Raji (cell line): ENCODE measurements around the gene DPM1.

Source experiments
- POLR2A ChIP-seq: IDR thresholded peaks from 2 replicates; pipeline ENCODE4 v1.6.1; 2011; ENCODE audit warnings: low read depth, low read length, control low read depth; ENCODE audit not compliant: insufficient read depth

DPM1 gene

DNA sequence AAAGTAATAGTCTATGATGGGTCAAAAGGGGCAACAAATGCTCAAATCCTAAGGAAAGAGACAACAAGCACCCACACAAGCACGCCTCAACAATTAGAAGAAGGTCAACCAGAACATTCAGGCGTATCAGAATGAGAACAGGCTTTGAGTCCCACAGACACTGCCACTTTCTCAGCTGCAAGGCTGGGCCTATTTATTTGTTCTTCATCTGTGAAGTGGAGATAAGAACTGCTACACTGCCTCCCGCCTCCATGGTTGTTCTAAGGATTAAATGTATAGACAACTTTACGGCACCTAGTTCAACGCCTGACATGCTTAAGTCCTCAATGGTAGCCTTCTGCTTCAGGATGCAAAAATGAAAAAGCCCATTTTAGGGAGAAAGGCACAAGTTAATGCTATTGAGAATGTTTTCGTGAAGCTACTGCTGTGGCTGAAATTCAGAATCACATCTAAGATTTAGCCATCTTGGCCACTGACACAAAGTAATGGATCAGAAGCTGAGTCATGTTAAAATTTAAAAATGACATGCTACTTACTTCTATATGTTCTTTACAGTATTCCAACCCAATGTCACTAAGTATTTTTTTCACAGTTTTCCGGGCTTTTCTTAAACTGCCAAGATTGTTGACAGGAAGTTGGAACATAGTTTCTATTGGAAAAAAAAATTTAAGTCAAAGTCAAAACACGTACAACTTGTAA lies 54.8 kb downstream of the DPM1 start:
- TF ChIP-seq POLR2A = no peak

DNA sequence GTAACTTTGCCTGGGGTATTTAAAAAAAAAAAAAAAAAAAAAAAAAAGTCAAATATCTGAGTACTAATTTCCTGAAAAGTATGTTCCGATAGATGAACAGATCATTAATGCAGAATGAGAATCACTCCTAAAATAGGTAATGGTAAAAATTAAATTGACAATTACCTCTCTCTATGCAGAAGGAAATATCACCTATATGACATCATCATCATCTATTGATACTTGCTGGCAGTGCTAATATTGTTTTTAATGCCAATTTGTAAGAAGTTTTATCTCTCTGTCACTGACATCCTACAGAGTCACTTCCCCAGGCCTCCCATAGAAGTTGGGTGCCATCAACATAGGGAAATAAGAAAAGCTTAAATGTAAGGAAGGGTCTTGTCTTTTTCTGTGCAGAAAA lies 57.0 kb downstream of the DPM1 start:
- no peak for TF ChIP-seq POLR2A

DNA sequence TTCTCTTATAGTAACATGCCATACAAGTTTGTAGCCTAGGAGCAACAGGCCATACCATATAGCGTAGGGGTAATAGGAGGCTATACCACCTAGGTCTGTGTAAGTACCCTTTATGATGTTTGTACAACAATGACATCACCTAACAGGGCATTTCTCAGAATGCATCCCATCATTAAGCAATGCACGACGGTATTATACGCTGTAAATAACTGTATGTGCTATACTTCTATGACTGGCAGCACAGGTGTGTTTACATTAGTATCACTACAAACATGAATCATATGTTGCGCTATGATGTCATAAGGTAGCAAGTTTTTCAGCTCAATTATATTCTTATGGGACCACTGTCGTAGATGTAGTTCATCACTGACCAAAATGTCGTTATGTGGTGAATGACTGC lies 58.1 kb downstream of the DPM1 start:
- TF ChIP-seq POLR2A = no peak

DNA sequence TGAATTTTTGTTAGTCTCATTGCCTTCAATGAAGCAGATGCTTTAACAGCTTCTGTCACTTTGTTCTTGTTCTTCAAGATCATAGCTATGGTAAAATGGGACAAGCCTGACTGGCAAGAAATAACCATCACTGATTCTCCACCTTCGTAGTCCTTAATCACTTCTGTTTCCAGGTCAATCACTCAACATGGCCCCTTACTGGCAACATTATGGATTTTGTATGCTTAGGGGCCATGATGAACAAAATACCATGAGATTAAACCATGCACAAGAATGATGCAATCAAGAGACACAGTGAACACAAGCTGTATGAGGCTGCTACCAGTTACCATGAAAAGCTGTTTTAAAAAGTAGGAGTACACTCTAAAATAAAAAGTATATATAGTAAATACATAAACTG lies 59.9 kb downstream of the DPM1 start:
- no peak for TF ChIP-seq POLR2A

DNA sequence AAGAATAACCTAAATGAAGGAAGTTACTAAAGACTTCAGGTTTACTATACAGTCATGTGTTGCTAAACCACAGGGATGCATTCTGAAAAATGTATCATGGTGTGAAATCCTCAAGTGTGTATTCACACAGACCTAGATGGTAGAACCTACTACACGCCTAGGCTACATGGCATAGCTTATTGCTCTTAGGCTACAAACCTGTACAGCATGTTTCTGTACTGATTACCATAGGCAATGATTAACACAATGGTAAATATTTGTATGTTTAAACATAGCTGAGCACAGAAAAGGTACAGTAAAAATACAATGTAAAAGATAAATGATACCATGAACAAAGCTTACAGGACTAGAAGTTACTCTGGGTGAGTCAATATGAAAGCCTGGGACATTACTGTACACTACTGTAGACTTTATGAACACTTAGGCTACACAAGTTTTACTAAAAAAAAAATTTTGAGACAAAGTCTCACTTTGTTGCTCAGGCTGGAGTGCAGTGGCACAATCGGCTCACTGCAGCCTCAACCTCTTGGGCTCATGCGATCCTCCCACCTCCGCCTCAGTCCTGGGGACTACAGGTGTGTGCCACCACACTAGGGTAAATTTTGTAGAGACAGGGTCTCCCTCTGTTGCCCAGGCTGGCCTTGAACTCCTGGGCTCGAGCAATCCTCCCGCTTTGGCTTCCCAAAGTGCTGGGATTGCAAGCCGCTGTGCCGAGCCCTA lies 63.1 kb downstream of the DPM1 start:
- TF ChIP-seq POLR2A = no peak

DNA sequence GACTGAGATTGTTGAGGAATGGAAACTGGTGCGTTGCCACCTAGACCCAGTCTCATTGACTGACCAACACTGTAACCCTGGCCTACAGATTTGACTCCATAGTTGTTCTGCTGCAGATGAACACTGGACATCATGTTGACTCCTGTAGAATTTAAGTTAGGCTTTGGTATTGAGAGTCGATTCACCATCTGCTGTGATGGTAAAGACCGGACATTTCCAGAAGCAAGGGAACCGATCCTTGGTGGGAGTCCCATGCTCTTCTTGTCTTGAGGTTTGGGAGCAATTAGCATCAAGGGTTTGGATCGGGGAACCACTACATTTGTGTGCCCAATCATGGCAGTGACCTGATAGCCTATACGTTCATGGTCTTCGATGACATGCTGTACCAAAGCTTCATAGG lies 64.7 kb downstream of the DPM1 start:
- no peak for TF ChIP-seq POLR2A

DNA sequence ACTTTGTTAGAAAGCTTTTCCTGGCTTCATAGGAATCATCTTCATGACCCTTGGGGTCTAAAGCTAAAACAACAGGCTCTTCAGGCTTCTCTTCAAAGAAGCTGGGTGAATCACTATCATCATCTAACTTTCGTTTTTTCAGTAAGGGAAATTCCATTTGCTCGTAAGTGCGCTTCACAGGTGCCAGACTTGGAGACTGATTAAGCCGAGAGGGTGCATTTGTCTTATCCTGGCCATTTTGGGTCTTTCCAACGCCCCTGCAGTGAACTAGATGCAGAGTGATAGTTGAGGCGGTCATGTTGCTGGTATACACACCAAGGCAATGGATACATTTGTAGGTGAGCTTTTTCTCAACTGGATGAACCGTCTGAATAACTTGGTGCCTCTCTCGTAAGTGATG lies 65.9 kb downstream of the DPM1 start:
- TF ChIP-seq POLR2A = no peak

DNA sequence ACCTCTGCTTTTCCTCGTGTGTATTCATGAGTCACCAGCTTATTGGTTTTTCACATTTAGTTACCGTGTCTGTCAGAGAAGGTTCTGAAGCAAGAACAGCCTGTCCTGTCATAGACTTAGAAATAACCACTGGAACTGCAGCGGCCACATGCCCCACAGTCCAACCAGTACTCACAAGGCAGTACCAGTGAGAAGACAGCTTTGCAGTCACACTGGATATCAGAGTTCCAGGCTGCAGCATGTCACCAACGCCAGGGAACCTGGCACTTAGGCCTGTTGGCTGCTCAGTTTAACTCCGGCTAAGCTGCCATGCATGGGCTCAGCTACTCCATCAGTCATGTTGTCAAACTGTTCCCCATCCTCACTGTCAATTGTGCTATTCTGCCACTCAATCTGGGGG lies 67.2 kb downstream of the DPM1 start:
- TF ChIP-seq POLR2A = no peak

DNA sequence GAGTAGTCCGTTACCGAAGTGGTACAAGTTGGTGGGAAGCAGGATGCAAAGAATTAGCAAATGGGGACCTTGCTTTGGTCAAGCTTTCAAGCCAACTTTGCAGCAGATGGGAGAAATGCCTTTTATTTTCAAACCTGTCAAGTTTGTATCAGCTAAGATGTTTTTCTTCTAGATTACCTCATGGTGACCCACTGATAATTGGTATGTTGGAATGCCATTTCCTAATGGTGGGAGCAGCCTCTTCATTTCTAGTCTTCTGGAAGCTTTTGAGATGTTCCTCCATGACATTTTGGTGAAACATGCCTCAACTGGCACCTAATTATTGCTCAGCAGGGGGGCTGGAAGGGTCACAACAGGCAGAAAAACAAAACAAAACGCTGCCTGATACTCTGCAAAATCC lies 70.8 kb downstream of the DPM1 start:
- no peak for TF ChIP-seq POLR2A

DNA sequence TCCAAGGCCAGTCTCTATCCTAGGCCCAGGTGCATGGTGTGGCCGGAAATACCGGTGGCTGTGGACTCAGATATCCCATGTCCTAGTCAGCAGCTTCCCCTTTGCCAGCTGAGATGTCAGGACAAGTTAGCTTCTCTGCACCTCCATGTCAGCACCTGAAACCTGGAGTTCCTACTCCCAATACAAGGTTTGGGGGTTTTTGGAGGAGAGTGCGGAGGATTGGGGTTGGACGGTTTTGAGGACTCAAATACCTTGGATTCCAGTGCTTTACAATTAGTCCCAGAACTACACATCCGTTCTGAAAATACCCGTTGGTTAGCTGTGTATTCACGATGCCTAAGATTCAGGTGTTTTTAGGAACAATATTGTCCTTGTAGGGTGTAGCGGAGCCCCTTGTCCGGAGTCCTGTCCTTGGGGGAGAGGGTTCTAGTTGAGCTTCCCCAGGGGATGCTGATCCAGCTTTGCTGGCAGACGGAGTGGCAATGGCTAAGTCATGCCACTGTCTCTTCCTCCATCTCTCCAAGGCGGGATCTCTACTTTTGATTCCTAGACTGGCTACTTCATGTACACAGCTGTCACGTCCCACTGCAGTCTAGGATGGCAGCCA lies 72.0 kb downstream of the DPM1 start:
- no peak for TF ChIP-seq POLR2A

DNA sequence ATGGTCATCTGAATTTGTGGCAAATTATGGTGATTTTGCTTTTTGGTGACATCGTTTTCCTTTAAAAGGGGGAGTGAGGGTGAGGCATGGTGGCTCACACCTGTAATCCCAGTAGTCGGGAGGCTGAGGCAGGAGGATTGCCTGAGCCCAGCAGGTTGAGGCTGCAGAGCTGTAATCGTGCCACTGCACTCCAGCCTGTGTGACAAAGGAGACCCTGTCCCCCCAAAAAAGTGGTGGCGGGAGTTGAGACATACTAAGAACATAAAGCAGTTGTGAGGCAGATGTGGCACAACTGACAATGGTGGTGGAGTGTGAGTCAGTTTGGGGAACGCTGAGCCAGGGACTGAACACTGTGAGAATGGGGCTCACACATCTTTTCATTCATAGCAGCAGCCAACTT lies 72.6 kb downstream of the DPM1 start:
- no peak for TF ChIP-seq POLR2A

DNA sequence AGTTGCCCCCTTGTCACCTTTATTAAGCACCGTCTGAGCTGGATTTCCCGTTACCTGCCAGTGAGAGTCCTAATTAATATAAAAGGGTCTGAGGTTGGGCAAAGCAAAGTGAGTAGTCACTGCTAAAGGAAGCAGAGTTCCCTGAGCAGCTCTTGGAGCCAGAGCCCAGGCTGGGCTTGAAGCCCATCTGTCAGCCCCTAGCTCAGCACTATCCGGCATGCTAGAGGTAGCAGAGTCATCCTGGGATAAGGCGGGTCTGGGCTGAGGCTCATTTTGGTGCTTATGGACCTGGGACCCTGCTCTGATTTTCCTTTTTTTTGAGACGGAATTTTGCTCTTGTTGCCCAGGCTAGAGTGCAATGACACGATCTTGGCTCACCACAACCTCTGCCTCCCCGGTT lies 73.3 kb downstream of the DPM1 start:
- TF ChIP-seq POLR2A = no peak
